ENCODE data around the gene CEACAM3.

The CEACAM3 gene

GRCh38 chr19:41837981-41838708, 41.8 kb downstream of the CEACAM3 start:
- H4K20me1 ChIP-seq (ENCODE audit: insufficient read depth) = no peaks in the 10 kb centered on the region
- peaks cover 43% of the 10 kb centered on the region for H3K27me3 ChIP-seq (ENCODE audit: insufficient read depth, low read depth)
- no peak overlapping the region for H3K4me2 ChIP-seq
- no peak overlapping the region for H3K4me3 ChIP-seq (IDR thresholded peaks at IDR 0.05; ENCODE audit: insufficient read depth, low read depth, low read length)
- no peaks in the 10 kb centered on the region for H3K79me2 ChIP-seq (ENCODE audit: insufficient read depth, low read depth)
- H3K27ac ChIP-seq = no peak overlapping the region
- no peak for TF ChIP-seq CTCF (conservative IDR thresholded peaks at IDR 0.05; ENCODE audit: low read depth, low read length)
- H3K9ac ChIP-seq = no peak overlapping the region
- no peak overlapping the region for H2AFZ ChIP-seq (ENCODE audit: low read depth)
- H3K36me3 ChIP-seq (ENCODE audit: insufficient read depth) = no peaks in the 10 kb centered on the region
- H3K4me1 ChIP-seq (ENCODE audit: low read depth, poor library complexity, severe bottlenecking) = no peaks in the 10 kb centered on the region

- H4K20me1 ChIP-seq (ENCODE audit: insufficient read depth) = no peaks in the 10 kb centered on the region
- H3K4me1 ChIP-seq (ENCODE audit: low read depth, poor library complexity, severe bottlenecking) = no peaks in the 10 kb centered on the region
- no peak overlapping the region for H3K9ac ChIP-seq
- no peak overlapping the region for H3K4me2 ChIP-seq
- peaks cover 48% of the 10 kb centered on the region for H3K27me3 ChIP-seq (ENCODE audit: insufficient read depth, low read depth)
- H3K36me3 ChIP-seq (ENCODE audit: insufficient read depth) = no peaks in the 10 kb centered on the region
- H3K27ac ChIP-seq = no peak overlapping the region
- no peaks in the 10 kb centered on the region for H3K79me2 ChIP-seq (ENCODE audit: insufficient read depth, low read depth)
- H2AFZ ChIP-seq (ENCODE audit: low read depth) = no peak overlapping the region
- H3K4me3 ChIP-seq (IDR thresholded peaks at IDR 0.05; ENCODE audit: insufficient read depth, low read depth, low read length) = no peak overlapping the region
- no peak for TF ChIP-seq CTCF (conservative IDR thresholded peaks at IDR 0.05; ENCODE audit: low read depth, low read length)
These were observed 42.8 kb downstream of the CEACAM3 start for GRCh38 chr19:41839211-41839610.

- H3K4me1 ChIP-seq (ENCODE audit: low read depth, poor library complexity, severe bottlenecking) = no peaks in the 10 kb centered on the region
- no peaks in the 10 kb centered on the region for H4K20me1 ChIP-seq (ENCODE audit: insufficient read depth)
- no peak overlapping the region for H3K4me3 ChIP-seq (IDR thresholded peaks at IDR 0.05; ENCODE audit: insufficient read depth, low read depth, low read length)
- no peak for TF ChIP-seq CTCF (conservative IDR thresholded peaks at IDR 0.05; ENCODE audit: low read depth, low read length)
- no peak overlapping the region for H3K4me2 ChIP-seq
- H3K27me3 ChIP-seq (ENCODE audit: insufficient read depth, low read depth) = peaks cover 50% of the 10 kb centered on the region
- no peak overlapping the region for H3K27ac ChIP-seq
- H3K79me2 ChIP-seq (ENCODE audit: insufficient read depth, low read depth) = no peaks in the 10 kb centered on the region
- H3K9ac ChIP-seq = no peak overlapping the region
- no peaks in the 10 kb centered on the region for H3K36me3 ChIP-seq (ENCODE audit: insufficient read depth)
- H2AFZ ChIP-seq (ENCODE audit: low read depth) = no peak overlapping the region
These were observed 47.0 kb downstream of the CEACAM3 start for GRCh38 chr19:41843371-41843770.

GRCh38 chr19:41844601-41845000, 48.2 kb downstream of the CEACAM3 start, which contains the start of gene LYPD4:
LYPD4 (minus strand) TSS chr19:41844683; CDS start chr19:41839285, 5,398 bp downstream.
- peaks cover 60% of the 10 kb centered on the region for H3K27me3 ChIP-seq (ENCODE audit: insufficient read depth, low read depth)
- no peak within 1 kb of the TSS for H2AFZ ChIP-seq (ENCODE audit: low read depth)
- H3K36me3 ChIP-seq (ENCODE audit: insufficient read depth) = no peaks in the 10 kb centered on the region
- no peak within 1 kb of the TSS for H3K4me3 ChIP-seq (IDR thresholded peaks at IDR 0.05; ENCODE audit: insufficient read depth, low read depth, low read length)
- H3K4me2 ChIP-seq = no peak within 1 kb of the TSS
- H4K20me1 ChIP-seq (ENCODE audit: insufficient read depth) = no peaks in the 10 kb centered on the region
- H3K79me2 ChIP-seq (ENCODE audit: insufficient read depth, low read depth) = no peaks in the 10 kb centered on the region
- no peak within 1 kb of the TSS for H3K9ac ChIP-seq
- TF ChIP-seq CTCF (conservative IDR thresholded peaks at IDR 0.05; ENCODE audit: low read depth, low read length) = no peak
- no peaks in the 10 kb centered on the region for H3K4me1 ChIP-seq (ENCODE audit: low read depth, poor library complexity, severe bottlenecking)
- no peak within 1 kb of the TSS for H3K27ac ChIP-seq
